ENCODE results near the gene LRTM1.

The LRTM1 gene

DNA sequence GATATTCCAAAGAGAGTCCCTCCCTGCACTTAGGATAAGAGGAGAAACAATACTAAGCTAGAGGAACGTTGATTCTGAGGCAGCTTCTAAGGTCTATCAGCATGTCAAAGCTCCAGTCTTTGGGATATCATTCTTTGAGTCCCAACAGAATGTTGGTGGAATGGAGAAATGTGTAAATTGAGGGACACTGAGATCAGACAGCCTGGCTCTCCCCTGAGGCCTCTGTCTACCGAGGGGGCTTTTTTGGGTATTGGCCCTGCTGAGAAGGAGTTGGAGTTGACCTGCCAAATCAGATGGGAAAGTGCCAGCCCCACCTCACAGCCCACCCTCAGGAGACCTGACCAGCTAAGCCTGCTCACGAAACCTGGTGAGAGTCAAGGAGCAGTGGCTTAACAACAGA lies 27.6 kb upstream of the LRTM1 start:
- H3K4me3 ChIP-seq (ENCODE audit: low read length) = no peak overlapping the region
- TF ChIP-seq ZNF274 (IDR thresholded peaks at IDR 0.05; ENCODE audit: low read depth, low read length) = no peak

GRCh38 chr3:54954521-54954920 lies 26.7 kb upstream of the LRTM1 start:
- TF ChIP-seq ZNF274 (IDR thresholded peaks at IDR 0.05; ENCODE audit: low read depth, low read length) = no peak
- H3K4me3 ChIP-seq (ENCODE audit: low read length) = no peak overlapping the region

- no peak for TF ChIP-seq ZNF274 (IDR thresholded peaks at IDR 0.05; ENCODE audit: low read depth, low read length)
- H3K4me3 ChIP-seq (ENCODE audit: low read length) = no peak overlapping the region
Measured at GRCh38 chr3:54954022-54954421, 26.2 kb upstream of the LRTM1 start.

DNA sequence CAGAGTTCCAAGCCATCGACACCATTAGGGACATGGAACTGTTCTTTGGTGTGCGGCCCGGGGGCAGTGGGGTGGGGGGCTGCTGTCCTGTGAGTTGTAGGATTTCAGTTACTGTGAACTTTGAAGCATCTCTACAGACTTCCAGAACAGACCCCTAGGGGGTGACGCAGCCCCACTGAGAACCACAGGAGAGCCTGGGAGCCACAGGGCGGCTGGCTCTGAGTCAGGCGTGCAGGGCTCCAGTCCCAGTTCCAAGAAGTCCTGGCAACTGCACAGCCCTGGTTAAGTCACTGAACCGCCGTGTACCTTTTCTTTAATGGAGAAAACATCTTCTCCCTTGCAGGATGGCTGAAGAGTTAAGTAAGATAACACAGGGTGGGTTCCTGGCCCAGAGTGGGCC lies 23.5 kb upstream of the LRTM1 start:
- no peak overlapping the region for H3K4me3 ChIP-seq (ENCODE audit: low read length)
- TF ChIP-seq ZNF274 (IDR thresholded peaks at IDR 0.05; ENCODE audit: low read depth, low read length) = no peak

DNA sequence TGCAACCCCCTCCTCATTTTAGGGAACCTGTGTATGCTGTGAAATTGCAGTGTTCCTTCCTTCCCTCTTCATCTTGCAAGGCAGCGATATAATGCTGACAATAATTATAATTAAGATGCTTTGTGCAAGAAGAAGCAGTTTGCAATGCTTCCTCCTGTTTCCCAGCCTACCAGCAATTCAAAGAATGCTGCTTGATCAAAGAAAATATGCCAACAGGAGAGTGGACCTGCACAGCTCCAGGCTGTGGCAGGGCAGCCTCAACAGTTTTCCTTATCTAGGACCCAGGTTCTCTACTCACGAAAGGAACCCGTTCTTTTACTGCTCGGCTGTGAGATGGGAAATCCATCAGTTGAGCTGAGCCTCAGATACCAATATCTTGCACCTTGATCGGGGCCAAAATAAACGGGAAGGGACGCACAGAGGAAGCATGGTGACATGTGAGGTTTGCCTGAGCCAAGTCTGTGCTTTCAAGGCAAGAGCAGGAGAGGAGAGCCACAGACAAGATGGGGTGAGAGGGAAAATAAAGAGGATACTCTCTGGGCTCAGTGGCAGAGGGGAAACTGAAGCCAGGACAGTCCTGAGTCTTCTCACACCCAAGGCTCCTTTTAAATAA lies 22.6 kb upstream of the LRTM1 start:
- no peak overlapping the region for H3K4me3 ChIP-seq (ENCODE audit: low read length)
- TF ChIP-seq ZNF274 (IDR thresholded peaks at IDR 0.05; ENCODE audit: low read depth, low read length) = no peak

DNA sequence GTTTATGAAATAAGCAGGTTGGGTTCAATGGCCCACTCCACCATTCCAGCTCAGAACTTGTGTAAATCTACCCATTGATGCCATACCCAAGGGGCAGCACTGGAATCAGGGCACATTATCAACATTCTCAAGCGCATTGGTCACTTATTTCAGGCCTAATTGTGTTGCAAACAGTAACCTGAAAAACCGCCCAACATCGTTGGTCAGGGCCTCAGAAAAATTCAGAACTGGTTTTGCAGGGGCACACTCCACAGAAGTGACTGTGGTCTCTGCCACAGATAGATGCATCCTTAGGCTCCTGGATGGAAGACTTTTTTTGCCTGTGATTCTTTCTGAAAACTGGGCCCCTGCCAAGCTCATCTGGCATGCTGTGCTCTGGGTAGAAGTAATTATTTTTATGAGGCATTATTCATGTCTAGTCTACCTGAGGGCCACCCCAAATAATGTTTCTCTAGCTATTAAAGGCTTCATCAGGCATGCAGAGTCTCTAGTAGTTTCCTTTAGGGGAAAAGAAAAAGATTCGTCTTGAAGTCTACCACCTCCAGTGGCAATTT lies 21.7 kb upstream of the LRTM1 start:
- no peak for TF ChIP-seq ZNF274 (IDR thresholded peaks at IDR 0.05; ENCODE audit: low read depth, low read length)
- H3K4me3 ChIP-seq (ENCODE audit: low read length) = no peak overlapping the region

GRCh38 chr3:54941690-54942362 lies 14.0 kb upstream of the LRTM1 start:
- no peak overlapping the region for H3K4me3 ChIP-seq (ENCODE audit: low read length)
- no peak for TF ChIP-seq ZNF274 (IDR thresholded peaks at IDR 0.05; ENCODE audit: low read depth, low read length)

GRCh38 chr3:54940971-54941370 lies 13.1 kb upstream of the LRTM1 start:
- no peak for TF ChIP-seq ZNF274 (IDR thresholded peaks at IDR 0.05; ENCODE audit: low read depth, low read length)
- no peak overlapping the region for H3K4me3 ChIP-seq (ENCODE audit: low read length)

- no peak overlapping the region for H3K4me3 ChIP-seq (ENCODE audit: low read length)
- no peak for TF ChIP-seq ZNF274 (IDR thresholded peaks at IDR 0.05; ENCODE audit: low read depth, low read length)
Measured at GRCh38 chr3:54939557-54940300, 11.9 kb upstream of the LRTM1 start.

- no peak for TF ChIP-seq ZNF274 (IDR thresholded peaks at IDR 0.05; ENCODE audit: low read depth, low read length)
- no peak overlapping the region for H3K4me3 ChIP-seq (ENCODE audit: low read length)
Measured at GRCh38 chr3:54936561-54936960, 8.7 kb upstream of the LRTM1 start.

- TF ChIP-seq ZNF274 (IDR thresholded peaks at IDR 0.05; ENCODE audit: low read depth, low read length) = no peak
- no peak overlapping the region for H3K4me3 ChIP-seq (ENCODE audit: low read length)
Measured at GRCh38 chr3:54935869-54936268, 8.0 kb upstream of the LRTM1 start.

DNA sequence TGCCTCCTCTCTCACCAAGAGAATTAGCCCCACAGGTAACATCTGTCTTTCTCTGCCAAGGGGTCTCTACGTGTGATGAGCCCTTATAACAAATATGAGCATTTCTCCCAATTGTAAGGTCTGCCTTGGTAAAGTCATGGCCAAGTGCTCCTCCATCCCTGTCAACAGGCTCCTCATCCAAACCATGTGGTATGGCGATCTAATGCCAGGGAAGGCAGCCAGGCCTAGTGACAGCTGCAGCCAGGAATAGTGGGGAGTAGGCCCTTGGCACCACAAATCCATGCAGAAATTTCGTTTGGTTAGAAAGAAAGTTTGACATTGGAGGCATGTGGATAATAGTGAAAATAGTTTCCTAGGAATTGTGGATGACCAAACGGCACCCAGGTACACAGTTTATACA lies 4.7 kb upstream of the LRTM1 start:
- TF ChIP-seq ZNF274 (IDR thresholded peaks at IDR 0.05; ENCODE audit: low read depth, low read length) = no peak
- H3K4me3 ChIP-seq (ENCODE audit: low read length) = no peak overlapping the region

DNA sequence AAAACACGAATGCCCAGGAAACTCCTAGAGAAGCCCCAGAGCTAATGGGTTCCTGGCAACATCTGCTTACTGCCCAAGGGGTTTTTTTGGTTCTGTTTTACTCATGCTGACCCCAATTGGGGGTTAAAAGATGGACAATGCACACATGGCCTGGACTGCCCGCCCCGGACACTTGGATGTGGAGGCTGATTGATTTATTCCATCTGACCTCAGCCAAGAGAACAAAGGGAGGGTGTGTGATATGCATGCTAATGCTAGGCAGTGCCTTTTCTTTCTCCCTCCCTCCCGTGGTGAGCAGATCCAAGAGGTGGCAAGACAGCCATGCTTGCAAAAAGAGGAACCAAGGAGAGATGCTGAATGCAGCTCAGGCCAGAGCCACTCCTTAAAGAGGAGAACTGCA lies 3.3 kb upstream of the LRTM1 start:
- no peak for TF ChIP-seq ZNF274 (IDR thresholded peaks at IDR 0.05; ENCODE audit: low read depth, low read length)
- H3K4me3 ChIP-seq (ENCODE audit: low read length) = no peak overlapping the region

DNA sequence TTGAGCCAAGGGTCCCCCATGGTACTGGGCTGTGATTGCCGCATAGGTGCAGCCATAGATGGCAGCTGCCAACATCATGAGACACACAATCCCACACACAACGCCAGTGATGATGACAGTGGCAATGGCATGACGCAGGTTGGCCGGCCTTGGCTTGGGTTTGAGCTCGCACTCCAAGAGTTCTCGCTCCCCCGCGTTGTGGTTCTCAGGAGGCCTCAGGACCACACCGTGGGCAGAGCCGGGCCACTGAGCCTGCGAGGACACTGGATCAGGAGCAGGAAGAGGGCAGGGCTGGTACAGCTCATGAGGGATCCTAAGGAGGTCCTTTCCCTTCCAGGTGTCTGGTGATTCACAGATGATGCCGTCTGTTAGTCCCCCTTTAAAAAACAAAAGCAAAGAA lies 9.3 kb downstream of the LRTM1 start:
- no peak overlapping the region for H3K4me3 ChIP-seq (ENCODE audit: low read length)
- no peak for TF ChIP-seq ZNF274 (IDR thresholded peaks at IDR 0.05; ENCODE audit: low read depth, low read length)

DNA sequence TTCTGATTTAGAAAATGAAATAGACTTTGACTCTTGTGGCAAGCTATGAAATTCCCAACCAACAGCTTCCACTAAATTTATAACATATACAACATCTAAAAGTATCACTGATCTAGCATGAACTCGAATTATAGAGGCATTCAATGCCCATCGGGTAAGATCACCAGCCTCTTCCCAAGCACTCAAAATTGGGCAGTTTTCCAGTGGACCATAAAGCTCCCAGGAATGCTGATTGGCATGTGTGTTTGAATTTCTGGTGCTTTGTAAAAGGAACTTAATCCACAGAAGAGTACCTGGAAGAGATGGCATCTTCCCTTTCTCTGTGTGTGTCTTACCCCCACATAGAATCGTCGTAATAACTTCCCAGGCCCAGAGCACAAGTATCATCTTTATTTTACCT lies 10.0 kb downstream of the LRTM1 start:
- TF ChIP-seq ZNF274 (IDR thresholded peaks at IDR 0.05; ENCODE audit: low read depth, low read length) = no peak
- H3K4me3 ChIP-seq (ENCODE audit: low read length) = no peak overlapping the region

Data from GM08714 (cell line).